ENCODE measurements around the gene GMCL2.

DNA sequence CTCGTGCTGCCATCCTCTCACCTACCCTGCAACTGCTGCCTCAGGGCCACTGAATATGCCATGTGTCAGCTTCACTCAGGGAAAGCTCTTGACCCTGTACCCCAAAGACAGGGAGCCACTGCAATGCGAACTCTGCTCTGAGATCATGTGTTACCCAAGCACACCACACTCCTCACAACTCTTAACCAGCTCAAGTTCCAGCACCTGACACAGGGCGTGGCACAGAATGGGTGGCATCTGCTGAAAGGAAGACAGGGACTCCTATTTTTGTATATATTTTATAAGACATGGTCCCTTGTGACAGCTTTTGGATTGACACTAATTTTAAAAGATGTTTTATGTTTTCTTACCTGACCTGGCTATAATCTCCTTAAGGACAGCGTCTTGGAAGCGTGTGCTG is 34.7 kb upstream of the GMCL2 start:
- TF ChIP-seq, protein P1, sequence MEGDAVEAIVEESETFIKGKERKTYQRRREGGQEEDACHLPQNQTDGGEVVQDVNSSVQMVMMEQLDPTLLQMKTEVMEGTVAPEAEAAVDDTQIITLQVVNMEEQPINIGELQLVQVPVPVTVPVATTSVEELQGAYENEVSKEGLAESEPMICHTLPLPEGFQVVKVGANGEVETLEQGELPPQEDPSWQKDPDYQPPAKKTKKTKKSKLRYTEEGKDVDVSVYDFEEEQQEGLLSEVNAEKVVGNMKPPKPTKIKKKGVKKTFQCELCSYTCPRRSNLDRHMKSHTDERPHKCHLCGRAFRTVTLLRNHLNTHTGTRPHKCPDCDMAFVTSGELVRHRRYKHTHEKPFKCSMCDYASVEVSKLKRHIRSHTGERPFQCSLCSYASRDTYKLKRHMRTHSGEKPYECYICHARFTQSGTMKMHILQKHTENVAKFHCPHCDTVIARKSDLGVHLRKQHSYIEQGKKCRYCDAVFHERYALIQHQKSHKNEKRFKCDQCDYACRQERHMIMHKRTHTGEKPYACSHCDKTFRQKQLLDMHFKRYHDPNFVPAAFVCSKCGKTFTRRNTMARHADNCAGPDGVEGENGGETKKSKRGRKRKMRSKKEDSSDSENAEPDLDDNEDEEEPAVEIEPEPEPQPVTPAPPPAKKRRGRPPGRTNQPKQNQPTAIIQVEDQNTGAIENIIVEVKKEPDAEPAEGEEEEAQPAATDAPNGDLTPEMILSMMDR (IDR thresholded peaks at IDR 0.05): no peak
- no peak for TF ChIP-seq POLR2AphosphoS5 (IDR thresholded peaks at IDR 0.05)
- no peak for TF ChIP-seq EP300 (IDR thresholded peaks at IDR 0.05)
- no peak for TF ChIP-seq POLR2A (IDR thresholded peaks at IDR 0.05; ENCODE audit: low read depth)
